Fibroblast of lung (primary cell): ENCODE data around the gene MFSD2A. TPM values are rescaled to one million over a fixed set of nuclear protein-coding genes. Genes with fewer than 3 reads are reported as not detected.

Source experiments
- DNase-seq, 2 donors: peaks; one replicate each; pipeline versions ENCODE4 v3.0.0 to v3.0.0-alpha.2; 2010; ENCODE audit warnings: low read depth in 2 of 2
- H2AFZ ChIP-seq: 2 replicates; pipeline ENCODE4 v1.5.1; 2012; ENCODE audit warnings: low read length, control low read depth, inconsistent platforms
- H3K27ac ChIP-seq: 2 replicates; pipeline ENCODE4 v1.5.1; 2011; ENCODE audit warnings: low read length, control low read depth; ENCODE audit not compliant: insufficient read depth
- H3K27me3 ChIP-seq: 2 replicates; pipeline ENCODE4 v1.5.1; 2011; ENCODE audit warnings: mild to moderate bottlenecking, low read length; ENCODE audit not compliant: control insufficient read depth, insufficient read depth
- H3K36me3 ChIP-seq: 2 replicates; pipeline ENCODE4 v1.5.1; 2011; ENCODE audit warnings: low read length; ENCODE audit not compliant: control insufficient read depth, insufficient read depth
- H3K4me1 ChIP-seq: 2 replicates; pipeline ENCODE4 v1.5.1; 2011; ENCODE audit warnings: low read length; ENCODE audit not compliant: control insufficient read depth, insufficient read depth; ENCODE audit errors: extremely low read depth
- H3K4me2 ChIP-seq: 2 replicates; pipeline ENCODE4 v1.5.1; 2011; ENCODE audit warnings: low read length, control low read depth; ENCODE audit not compliant: insufficient read depth; ENCODE audit errors: extremely low read depth
- H3K4me3 ChIP-seq, 4 experiments: fragments of 200-600 bp in 1 of 4; sonication (generic) in 1 of 4; replicated peaks in 1 of 4; 2 replicates each; pipeline ENCODE4 v1.5.1; 2011 to 2016; ENCODE audit warnings: low read length in 4 of 4, low read depth in 3 of 4, mild to moderate bottlenecking in 3 of 4, control low read depth in 2 of 4, inconsistent platforms in 1 of 4, mixed read lengths in 1 of 4; ENCODE audit not compliant: insufficient read depth in 1 of 4; ENCODE audit errors: control extremely low read depth in 1 of 4
- H3K79me2 ChIP-seq: 2 replicates; pipeline ENCODE4 v1.5.1; 2012; ENCODE audit warnings: mild to moderate bottlenecking, low read length, inconsistent platforms; ENCODE audit not compliant: control insufficient read depth, insufficient read depth
- H3K9ac ChIP-seq: 2 replicates; pipeline ENCODE4 v1.5.1; 2011; ENCODE audit warnings: mild to moderate bottlenecking, low read length, control low read depth; ENCODE audit not compliant: insufficient read depth
- H3K9me3 ChIP-seq: 2 replicates; pipeline ENCODE4 v1.5.1; 2012; ENCODE audit warnings: low read depth, low read length; ENCODE audit not compliant: control insufficient read depth, insufficient read depth
- H4K20me1 ChIP-seq: 2 replicates; pipeline ENCODE4 v1.5.1; 2011; ENCODE audit warnings: low read length; ENCODE audit not compliant: control insufficient read depth, insufficient read depth; ENCODE audit errors: extremely low read depth
- CTCF ChIP-seq, 2 donors: IDR thresholded peaks in 1 of 2; conservative IDR thresholded peaks in 1 of 2; 1 replicate in 1 of 2; 2 replicates in 1 of 2; pipeline ENCODE4 v1.5.1; 2011 to 2012; ENCODE audit warnings: low read length in 2 of 2, control low read depth in 1 of 2, inconsistent platforms in 1 of 2, low read depth in 1 of 2, mild to moderate bottlenecking in 1 of 2
- EZH2 ChIP-seq: IDR thresholded peaks from 2 replicates; pipeline ENCODE4 v1.5.1; 2012; ENCODE audit warnings: low read length, control low read depth, mild to moderate bottlenecking; ENCODE audit errors: missing control alignments
- polyA plus RNA-seq, 2 donors: library from polyadenylated mRNA; depleted of rRNA in 1 of 2; stranded (reverse) in 1 of 2; unstranded in 1 of 2; fragments of >200 nt; gene quantifications; 2 replicates each; pipeline ENCODE4 v1.2.1, GENCODE V29; 2011 to 2012; ENCODE audit warnings: missing spikeins in 1 of 2
- total RNA-seq: library from RNA; depleted of rRNA; stranded (reverse); fragments of >200 nt; gene quantifications from 2 replicates; pipeline ENCODE4 v1.2.1, GENCODE V29; 2014

MFSD2A gene
- total and polyA plus RNA-seq, 2 donors (not counting 1 experiment from before 2014, with no cell fraction given), result 0.90 to 1.2 TPM

- TF ChIP-seq CTCF (conservative IDR thresholded peaks at IDR 0.05 in 1 of 2, IDR thresholded peaks at IDR 0.05 in 1 of 2; ENCODE audit: low read depth in 1 of 2, low read length in 2 of 2) (no peak), EZH2 (no peak)
- peaks cover 3% of the 10 kb centered on the region for H3K4me1 ChIP-seq
- no peaks in the 10 kb centered on the region for H3K79me2 ChIP-seq
- no peak overlapping the region for H3K9ac ChIP-seq
- H3K27me3 ChIP-seq, result no peaks in the 10 kb centered on the region
- no peaks in the 10 kb centered on the region for H3K36me3 ChIP-seq
- H3K9me3 ChIP-seq, result no peaks in the 10 kb centered on the region
- H3K4me3 ChIP-seq, result no peak overlapping the region
- no peak overlapping the region for H2AFZ ChIP-seq
- no peak for DNase-seq
- no peak overlapping the region for H3K4me2 ChIP-seq
- H3K27ac ChIP-seq, result no peak overlapping the region
- no peaks in the 10 kb centered on the region for H4K20me1 ChIP-seq
Measured at GRCh38 chr1:40011198-40011597, 56.3 kb downstream of the MFSD2A start.

DNA sequence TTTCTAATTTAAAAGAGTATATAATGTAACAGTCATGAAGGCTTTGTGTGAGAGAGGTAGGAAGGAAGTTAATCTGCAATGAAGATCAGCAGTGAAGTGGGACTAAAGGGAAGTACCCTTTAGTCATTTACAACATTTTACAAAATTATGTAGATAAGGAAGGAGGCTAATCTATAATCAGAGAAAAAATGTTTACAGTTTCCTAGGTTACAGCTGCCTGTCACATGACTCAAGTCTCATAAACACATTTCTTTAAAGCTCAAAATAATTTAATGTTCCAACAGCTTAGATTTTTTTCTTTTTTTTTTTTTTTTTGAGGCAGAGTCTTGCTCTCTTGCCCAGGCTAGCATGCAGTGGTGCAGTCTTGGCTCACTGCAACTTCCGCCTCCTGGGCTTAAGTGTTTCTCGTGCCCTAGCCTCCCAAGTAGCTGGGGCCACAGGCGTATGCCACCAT lies 59.3 kb downstream of the MFSD2A start:
- Histone ChIP-seq H2AFZ (no peak overlapping the region), H3K36me3 (no peaks in the 10 kb centered on the region), H3K27ac (peak overlapping the region; percentile 13), H3K79me2 (no peaks in the 10 kb centered on the region), H3K4me3 (no peak overlapping the region), H4K20me1 (no peaks in the 10 kb centered on the region), H3K4me2 (no peak overlapping the region), H3K9ac (no peak overlapping the region), H3K9me3 (no peaks in the 10 kb centered on the region), H3K27me3 (no peaks in the 10 kb centered on the region), H3K4me1 (peaks cover 3% of the 10 kb centered on the region)
- DNase-seq, result no peak
- no peak for TF ChIP-seq EZH2
- TF ChIP-seq CTCF (conservative IDR thresholded peaks at IDR 0.05 in 1 of 2, IDR thresholded peaks at IDR 0.05 in 1 of 2; ENCODE audit: low read depth in 1 of 2, low read length in 2 of 2), result no peak

DNA sequence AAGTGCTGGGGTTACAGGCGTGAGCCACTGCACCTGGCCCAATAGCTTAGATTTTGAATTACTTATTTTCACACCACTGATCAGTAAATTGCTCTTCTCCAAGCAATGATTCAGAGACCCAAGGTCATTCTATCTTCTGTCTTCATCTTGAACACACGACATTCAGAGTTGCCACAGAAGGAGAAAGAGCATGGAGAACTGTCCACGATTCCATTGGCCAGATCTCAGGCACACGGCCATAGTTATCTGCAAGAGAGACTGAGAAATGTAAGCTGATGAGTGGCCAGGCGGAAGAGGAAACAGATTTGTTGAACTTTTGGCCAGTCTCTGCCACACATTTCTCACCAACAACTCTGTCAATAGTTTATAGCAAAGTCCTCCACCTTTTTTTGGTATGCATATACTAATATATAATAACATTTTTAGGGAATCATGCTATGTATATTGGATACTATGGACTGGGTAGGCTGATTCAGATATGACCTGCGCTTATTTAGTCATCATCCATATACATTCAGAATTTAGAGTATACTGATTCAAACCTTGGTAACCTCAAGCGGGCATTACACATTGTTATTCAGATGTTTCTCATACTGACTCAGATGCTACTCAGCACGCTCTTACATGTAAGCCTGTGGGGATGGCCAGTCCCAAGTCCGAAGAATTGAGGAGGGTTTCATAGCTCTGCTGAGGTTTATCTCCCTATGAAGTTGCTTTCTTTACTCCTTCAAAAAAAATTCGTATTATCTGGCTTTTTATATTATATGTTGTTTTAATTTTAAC lies 60.1 kb downstream of the MFSD2A start:
- no peaks in the 10 kb centered on the region for H3K9me3 ChIP-seq
- H3K27ac ChIP-seq, result peak overlapping the region; percentile 13
- peak; percentile 78 to 95 for DNase-seq
- H4K20me1 ChIP-seq, result no peaks in the 10 kb centered on the region
- no peaks in the 10 kb centered on the region for H3K27me3 ChIP-seq
- H3K9ac ChIP-seq, result no peak overlapping the region
- H3K36me3 ChIP-seq, result no peaks in the 10 kb centered on the region
- TF ChIP-seq CTCF (conservative IDR thresholded peaks at IDR 0.05 in 1 of 2, IDR thresholded peaks at IDR 0.05 in 1 of 2; ENCODE audit: low read depth in 1 of 2, low read length in 2 of 2), result no peak
- TF ChIP-seq EZH2, result no peak
- no peak overlapping the region for H3K4me3 ChIP-seq
- no peak overlapping the region for H2AFZ ChIP-seq
- H3K79me2 ChIP-seq, result no peaks in the 10 kb centered on the region
- H3K4me2 ChIP-seq, result peak overlapping the region; percentile 65
- H3K4me1 ChIP-seq, result peaks cover 3% of the 10 kb centered on the region
